Pons (tissue), 1 donor: ENCODE data around the gene SOX15.

Experiments used
- DNase-seq: peaks from one replicate; pipeline ENCODE4 v3.0.0-alpha.2; 2016; ENCODE audit warnings: low spot score

Gene SOX15

DNA sequence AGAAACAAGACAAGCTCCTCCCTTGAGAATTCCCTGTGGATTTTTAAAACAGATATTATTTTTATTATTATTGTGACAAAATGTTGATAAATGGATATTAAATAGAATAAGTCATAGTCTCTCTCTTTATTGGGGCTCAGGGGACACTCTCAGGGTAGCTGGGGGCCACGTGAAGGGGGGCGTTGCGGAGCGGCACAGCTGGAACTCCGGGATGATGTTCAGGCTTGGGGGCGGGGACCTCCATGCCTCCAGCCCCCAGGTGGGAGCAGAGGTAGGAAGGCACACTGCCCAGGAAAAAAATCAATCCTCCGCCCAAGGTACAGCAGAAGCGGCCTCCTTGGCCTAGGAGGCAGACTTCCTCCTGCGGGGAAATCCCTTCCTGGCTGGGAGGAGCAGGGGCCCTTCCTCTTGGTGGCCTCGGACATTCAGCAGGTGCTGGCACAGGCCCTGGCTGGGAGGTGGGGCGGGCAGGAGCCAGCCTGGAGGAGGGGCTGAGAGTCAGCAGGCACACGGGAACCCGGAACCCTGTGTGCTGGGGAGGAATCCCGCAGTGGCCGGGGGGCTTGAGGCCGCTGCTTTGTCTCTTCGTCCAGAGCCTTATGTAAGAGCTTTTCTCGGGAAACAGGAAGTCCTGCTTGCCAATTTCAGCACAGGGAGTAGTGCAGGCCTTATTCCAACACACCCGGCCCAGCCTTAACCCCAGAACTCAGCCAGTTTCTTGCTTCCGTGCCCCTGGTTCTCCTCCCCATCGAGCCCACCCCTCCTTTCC is 31.9 kb downstream of the SOX15 start:
- DNase-seq = peak; percentile 84

- DNase-seq = no peak
Measured at GRCh38 chr17:7557147-7557764, 32.6 kb downstream of the SOX15 start.

- DNase-seq = no peak
Measured at GRCh38 chr17:7556627-7557026, 33.3 kb downstream of the SOX15 start.

- DNase-seq = no peak
Measured at GRCh38 chr17:7555320-7555948, 34.5 kb downstream of the SOX15 start.

DNA sequence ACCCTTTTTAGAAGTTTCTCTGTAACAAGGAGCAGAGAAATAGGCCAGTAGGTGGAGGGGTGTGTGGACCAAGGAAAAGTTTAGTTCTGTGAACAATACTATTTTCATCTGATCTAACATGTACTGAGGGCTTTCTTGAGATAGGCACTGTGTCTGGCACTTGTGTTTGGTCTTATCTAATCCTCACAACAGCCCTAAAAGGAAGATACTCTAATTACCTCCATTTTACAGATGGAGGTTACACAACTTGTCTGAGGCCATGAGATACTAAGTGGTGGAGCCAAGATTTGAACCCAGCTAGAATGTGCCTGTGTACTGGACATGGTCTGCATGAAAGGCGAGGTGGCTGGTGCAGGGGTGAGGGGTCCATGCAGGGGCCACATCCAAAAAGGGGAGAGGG is 36.5 kb downstream of the SOX15 start:
- DNase-seq = no peak

DNA sequence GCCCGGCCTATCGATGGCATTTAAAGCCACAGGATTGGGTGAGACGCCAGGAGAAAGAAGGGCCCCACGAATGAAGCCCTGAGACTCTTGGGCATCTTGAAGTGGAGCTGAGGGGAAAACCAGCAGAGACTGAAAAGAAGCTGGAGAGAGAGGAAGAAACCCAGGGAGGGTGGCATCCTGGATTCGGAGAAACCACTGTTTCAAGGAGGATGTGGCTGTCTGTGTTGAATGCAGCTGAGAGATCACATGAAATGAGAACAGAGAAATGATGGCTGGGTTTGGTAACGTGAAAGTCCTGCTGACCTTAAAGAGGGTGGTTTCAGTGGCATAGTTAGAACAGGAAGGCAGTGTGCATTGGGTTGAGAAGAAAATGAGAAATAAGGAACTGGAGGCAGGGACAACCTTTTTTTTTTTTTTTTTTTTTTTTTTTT is 37.3 kb downstream of the SOX15 start:
- DNase-seq = peak; percentile 80

DNA sequence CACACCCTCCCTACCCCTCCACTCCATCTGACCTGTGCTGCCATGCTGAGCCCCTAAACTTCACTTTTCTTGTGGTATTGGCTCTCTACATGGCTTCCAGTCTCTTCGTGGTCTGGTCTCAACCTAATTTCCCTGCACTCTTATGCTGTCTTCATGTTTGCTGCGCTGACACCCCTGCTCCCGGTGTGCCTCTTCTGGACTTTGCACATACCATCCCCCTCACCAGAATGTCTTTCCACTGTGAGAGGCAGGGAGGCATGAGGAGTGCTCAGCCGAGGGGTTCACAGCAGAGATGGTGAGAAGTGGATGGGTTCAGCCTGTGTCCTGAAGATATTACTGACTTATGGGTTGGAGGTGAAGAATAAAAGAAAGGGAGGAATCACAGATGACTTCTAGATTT is 38.5 kb downstream of the SOX15 start:
- no peak for DNase-seq

- DNase-seq = no peak
Measured at GRCh38 chr17:7550344-7550743, 39.5 kb downstream of the SOX15 start.

- no peak for DNase-seq
Measured at GRCh38 chr17:7549401-7550055, 40.4 kb downstream of the SOX15 start.

DNA sequence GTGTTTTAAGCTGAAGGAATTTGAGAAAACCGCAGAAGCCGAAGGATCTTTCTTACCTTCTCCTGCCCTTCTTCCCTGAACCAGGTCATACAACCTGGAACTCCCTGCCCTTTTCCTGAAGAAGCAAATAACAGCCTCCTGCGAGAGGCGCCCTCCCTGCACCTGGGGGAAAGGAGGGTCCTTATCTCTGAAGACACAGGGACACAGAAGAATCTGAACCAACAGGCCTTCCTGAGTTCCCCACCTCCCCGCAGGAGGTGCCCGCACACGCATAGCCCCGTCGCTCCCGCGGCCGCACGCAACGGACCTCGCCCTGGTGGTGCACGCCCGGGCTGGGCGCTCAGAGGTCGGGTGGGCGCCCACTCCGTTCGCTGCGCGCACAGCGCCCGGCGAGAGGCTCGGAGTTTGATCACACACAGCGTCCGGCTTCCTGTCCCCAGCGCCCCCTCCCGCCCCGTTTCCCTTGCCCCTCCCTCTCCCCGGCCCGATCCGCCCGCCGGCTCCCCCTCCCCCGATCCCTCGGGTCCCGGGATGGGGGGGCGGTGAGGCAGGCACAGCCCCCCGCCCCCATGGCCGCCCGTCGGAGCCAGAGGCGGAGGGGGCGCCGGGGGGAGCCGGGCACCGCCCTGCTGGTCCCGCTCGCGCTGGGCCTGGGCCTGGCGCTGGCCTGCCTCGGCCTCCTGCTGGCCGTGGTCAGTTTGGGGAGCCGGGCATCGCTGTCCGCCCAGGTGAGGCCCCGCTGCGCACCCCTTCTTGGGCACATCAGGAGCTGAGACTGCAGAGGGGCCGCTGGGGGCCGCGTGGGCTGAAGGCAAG is 41.1 kb downstream of the SOX15 start, which contains the start of gene TNFSF12:
TSS of gene TNFSF12 (plus strand) at position 474 of the 816 bp plus-strand sequence. CDS start at position 570, 96 bp downstream.
- no peak for DNase-seq

- DNase-seq = no peak
Measured at GRCh38 chr17:7544911-7545310, 45.0 kb downstream of the SOX15 start.

GRCh38 chr17:7541074-7541621 is 48.7 kb downstream of the SOX15 start:
- no peak for DNase-seq

DNA sequence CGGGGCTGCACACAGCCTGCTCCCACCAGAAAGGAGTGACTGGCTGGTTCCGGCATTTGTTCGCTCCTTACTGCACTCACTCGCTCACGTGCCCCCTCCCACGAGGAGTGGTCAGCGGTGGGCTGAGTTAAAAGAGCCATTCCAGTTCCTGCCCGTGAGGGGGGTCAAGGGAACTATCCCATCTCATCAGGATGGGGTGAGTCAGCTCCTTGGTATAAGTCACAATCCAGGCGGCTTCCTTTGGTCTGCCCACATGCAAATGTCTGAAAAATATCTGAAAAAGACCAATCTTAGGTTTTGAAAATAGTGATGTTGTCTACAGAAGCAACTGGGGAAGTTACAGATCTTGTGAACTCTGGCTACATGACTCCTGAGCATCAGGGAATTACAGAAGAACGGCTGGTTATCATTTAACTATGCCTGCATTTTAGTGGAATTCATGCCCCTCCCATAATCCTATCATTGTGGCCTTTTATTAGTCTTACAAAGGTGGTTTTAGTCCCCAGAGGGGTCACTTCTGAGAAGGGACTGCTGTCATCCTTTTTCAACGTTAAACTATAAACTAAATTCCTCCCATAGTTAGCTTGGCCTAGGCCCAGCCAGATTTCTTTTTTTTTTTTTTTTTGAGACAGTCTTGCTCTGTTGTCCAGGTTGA is 50.9 kb downstream of the SOX15 start:
- no peak for DNase-seq
